ENCODE results near the gene EBLN1.

The EBLN1 gene

GRCh38 chr10:22243321-22243720 is 25.5 kb upstream of the EBLN1 start:
- TF ChIP-seq TCF12 (IDR thresholded peaks at IDR 0.05; ENCODE audit: low read depth) (no peak), TAF1 (IDR thresholded peaks at IDR 0.05; ENCODE audit: low read depth) (no peak), EGR1 (IDR thresholded peaks at IDR 0.05) (no peak), REST (IDR thresholded peaks at IDR 0.05; ENCODE audit: low read depth) (no peak), TEAD4 (IDR thresholded peaks at IDR 0.05) (no peak), MAX (IDR thresholded peaks at IDR 0.05) (no peak), CREB1 (IDR thresholded peaks at IDR 0.05; ENCODE audit: low read depth) (no peak), ZBTB7A (IDR thresholded peaks at IDR 0.05; ENCODE audit: low read depth) (no peak), FOXM1 (IDR thresholded peaks at IDR 0.05; ENCODE audit: borderline replicate concordance, low read depth) (no peak), EP300 (IDR thresholded peaks at IDR 0.05; ENCODE audit: borderline replicate concordance) (no peak), RAD21 (IDR thresholded peaks at IDR 0.05; ENCODE audit: low read depth) (no peak), YY1 (IDR thresholded peaks at IDR 0.05; ENCODE audit: low read depth) (no peak), USF1 (IDR thresholded peaks at IDR 0.05) (no peak), CEBPB (IDR thresholded peaks at IDR 0.05) (no peak), NFIC (IDR thresholded peaks at IDR 0.05) (no peak)

- TF ChIP-seq CEBPB (IDR thresholded peaks at IDR 0.05) (no peak), ZBTB7A (IDR thresholded peaks at IDR 0.05; ENCODE audit: low read depth) (no peak), FOXM1 (IDR thresholded peaks at IDR 0.05; ENCODE audit: borderline replicate concordance, low read depth) (no peak), USF1 (IDR thresholded peaks at IDR 0.05) (no peak)
Observed at GRCh38 chr10:22231260-22231659, 13.4 kb upstream of the EBLN1 start.

- TF ChIP-seq MAX (IDR thresholded peaks at IDR 0.05): peak; percentile 31; the same call in 1 of the 2 replicates
- 0 out of 2 replicates have a peak, but pooled peaks have one; percentile 52 for TF ChIP-seq FOXM1 (IDR thresholded peaks at IDR 0.05; ENCODE audit: borderline replicate concordance, low read depth)
- no peak for TF ChIP-seq EGR1 (IDR thresholded peaks at IDR 0.05)
- TF ChIP-seq CEBPB (IDR thresholded peaks at IDR 0.05): 0 out of 2 replicates have a peak, but pooled peaks have one; percentile 8
- TF ChIP-seq TCF12 (IDR thresholded peaks at IDR 0.05; ENCODE audit: low read depth): no peak
- no peak for TF ChIP-seq NFIC (IDR thresholded peaks at IDR 0.05)
- no peak for TF ChIP-seq TEAD4 (IDR thresholded peaks at IDR 0.05)
- no peak for TF ChIP-seq REST (IDR thresholded peaks at IDR 0.05; ENCODE audit: low read depth)
- no peak for TF ChIP-seq EP300 (IDR thresholded peaks at IDR 0.05; ENCODE audit: borderline replicate concordance)
- no peak for TF ChIP-seq ZBTB7A (IDR thresholded peaks at IDR 0.05; ENCODE audit: low read depth)
- TF ChIP-seq USF1 (IDR thresholded peaks at IDR 0.05): no peak
Observed at GRCh38 chr10:22230158-22230833, 12.5 kb upstream of the EBLN1 start.

- TF ChIP-seq RAD21 (IDR thresholded peaks at IDR 0.05; ENCODE audit: low read depth): no peak
- no peak for TF ChIP-seq YY1 (IDR thresholded peaks at IDR 0.05; ENCODE audit: low read depth)
- TF ChIP-seq EGR1 (IDR thresholded peaks at IDR 0.05): no peak
- TF ChIP-seq CEBPB (IDR thresholded peaks at IDR 0.05): no peak
- no peak for TF ChIP-seq TAF1 (IDR thresholded peaks at IDR 0.05; ENCODE audit: low read depth)
- TF ChIP-seq CREB1 (IDR thresholded peaks at IDR 0.05; ENCODE audit: low read depth): no peak
- TF ChIP-seq USF1 (IDR thresholded peaks at IDR 0.05): no peak
- no peak for TF ChIP-seq TEAD4 (IDR thresholded peaks at IDR 0.05)
- TF ChIP-seq EP300 (IDR thresholded peaks at IDR 0.05; ENCODE audit: borderline replicate concordance): no peak
- no peak for TF ChIP-seq NFIC (IDR thresholded peaks at IDR 0.05)
- TF ChIP-seq REST (IDR thresholded peaks at IDR 0.05; ENCODE audit: low read depth): no peak
- no peak for TF ChIP-seq MAX (IDR thresholded peaks at IDR 0.05)
- no peak for TF ChIP-seq FOXM1 (IDR thresholded peaks at IDR 0.05; ENCODE audit: borderline replicate concordance, low read depth)
- TF ChIP-seq TCF12 (IDR thresholded peaks at IDR 0.05; ENCODE audit: low read depth): no peak
- no peak for TF ChIP-seq ZBTB7A (IDR thresholded peaks at IDR 0.05; ENCODE audit: low read depth)
Observed at GRCh38 chr10:22229802-22230157, 12.0 kb upstream of the EBLN1 start.
